OCI-M2 (cell line): ENCODE results near the gene ARHGEF12.

Experiments
- DNase-seq: peaks from one replicate; lab custom pipeline; 2025; ENCODE audit not compliant: unreplicated experiment; lab: John Stamatoyannopoulos, UW

The ARHGEF12 gene

DNA sequence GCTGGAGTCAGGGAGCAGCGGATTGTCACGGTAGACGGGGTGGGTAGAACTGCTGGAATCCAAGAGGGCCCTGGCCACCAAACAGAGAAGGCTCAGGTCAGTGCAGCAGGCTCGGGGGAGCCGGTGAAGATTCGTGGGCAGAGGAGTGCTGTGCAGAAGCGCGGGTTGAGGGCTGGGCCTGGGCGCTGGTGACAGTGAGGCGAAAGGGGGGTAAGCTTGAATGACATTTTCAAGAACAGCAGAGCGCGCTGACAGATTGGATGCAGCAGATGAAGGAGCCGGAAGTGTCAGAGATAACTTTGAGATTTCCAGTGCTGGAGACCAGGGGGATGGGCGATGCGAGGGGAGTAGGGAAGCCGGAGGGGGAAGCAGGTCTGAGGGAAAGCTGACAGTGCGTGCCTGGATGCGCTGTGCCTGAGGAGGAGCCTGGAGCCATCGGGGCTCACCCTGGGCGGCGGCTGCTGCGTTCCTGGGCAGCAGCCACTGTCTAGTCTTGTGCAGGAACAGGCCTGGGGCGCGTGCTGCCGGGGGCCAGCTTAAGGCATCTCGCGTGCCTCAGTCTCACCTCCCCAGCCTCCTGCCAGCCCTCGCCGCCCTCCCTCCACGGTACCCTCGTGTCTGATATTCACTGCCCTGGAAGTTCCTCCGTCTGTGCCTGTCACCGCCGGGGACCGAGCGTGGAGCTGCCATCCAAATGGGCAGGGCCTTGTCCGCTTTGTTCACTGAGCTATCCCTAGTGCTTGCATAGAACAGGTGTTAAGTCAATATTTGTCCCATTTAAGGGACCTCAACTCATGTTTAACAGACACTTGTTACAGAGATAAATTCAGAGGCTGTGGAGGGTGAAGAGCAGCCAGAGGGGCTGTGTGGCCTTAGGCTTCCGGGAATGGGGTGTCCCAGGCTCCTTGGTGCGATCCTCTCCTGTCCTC lies 180.5 kb downstream of the ARHGEF12 start:
- no peak for DNase-seq

DNA sequence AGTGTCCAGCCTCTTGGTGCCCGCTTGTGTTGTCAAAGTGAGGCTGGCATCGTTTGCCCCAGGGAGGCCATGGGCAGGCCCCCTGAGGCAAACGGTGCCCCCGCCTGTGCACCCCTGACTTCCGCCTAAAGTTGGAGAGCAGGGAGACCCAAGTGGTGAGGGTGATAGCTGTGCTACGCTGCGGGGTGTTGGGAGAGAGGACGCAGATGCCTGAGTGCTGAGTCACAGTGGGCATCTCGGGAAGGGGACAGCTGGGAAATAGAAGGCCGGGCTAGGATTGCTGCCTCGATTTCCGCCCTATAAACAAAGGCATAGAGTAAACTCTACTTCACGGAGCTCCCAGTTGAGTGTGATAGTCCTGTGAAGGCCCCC lies 181.2 kb downstream of the ARHGEF12 start:
- DNase-seq, result no peak

DNA sequence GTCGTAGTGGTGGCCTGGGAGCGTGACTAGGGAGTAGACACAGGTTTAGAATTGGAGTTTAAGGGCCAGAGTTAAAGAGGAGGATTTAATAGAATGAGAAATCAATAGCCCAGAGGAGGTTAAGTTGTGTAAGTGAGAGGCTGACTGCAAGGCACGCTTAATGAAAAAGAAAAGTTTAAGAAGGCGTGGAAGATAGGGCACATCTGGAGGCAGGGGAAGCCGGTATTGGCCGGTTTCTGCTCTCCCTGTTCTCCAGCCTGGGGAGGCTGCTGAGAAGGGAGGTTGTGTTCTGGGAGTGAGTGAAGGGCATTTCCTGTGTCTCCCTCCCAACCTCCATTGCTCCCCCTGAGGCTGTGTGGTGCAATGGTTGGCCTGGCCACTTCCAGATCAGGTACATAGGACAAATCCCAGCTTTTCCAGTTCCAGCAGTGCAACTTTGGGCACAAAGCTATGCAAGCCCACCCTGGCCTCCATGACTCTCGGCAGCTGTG lies 181.6 kb downstream of the ARHGEF12 start:
- DNase-seq, result no peak

DNA sequence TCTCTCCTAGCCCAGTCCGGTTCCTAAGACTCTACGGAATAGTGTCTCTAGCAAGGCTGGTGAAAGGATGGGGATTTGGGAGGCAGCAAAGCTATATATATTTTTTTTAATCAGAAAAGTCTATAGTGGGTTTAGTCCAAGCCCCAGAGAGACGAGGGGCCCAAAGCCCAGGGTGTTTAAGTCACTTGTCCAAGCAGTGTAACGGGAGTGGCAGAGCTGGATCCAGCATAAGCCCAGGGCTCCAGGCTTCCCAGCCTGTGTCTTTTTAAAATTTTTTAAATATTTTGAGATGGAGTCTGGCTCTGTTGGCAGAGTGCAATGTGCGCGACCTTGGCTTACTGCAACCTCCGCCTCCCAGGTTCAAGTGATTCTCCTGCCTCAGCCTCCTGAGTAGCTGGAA lies 182.1 kb downstream of the ARHGEF12 start:
- DNase-seq, result no peak

DNA sequence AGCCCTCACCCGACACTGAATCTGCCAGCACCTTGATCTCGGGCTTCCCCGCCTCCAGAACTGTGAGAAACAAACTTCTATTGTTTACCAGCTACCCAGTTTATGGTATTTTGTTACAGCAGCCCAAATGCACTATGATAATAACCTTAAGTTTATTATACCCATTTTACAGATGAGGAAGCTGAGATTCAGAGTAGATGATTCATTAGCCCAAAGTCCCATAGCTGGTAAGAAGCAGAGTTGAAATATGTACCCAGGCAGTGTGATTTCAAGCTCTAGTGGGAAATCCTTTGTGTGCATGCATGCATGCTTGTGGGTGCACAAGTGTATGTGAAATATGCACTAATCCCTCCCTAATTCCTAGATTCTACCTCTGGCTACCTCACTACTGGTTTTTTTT lies 183.3 kb downstream of the ARHGEF12 start:
- no peak for DNase-seq

- no peak for DNase-seq
Observed at GRCh38 chr11:120520091-120520822, 184.0 kb downstream of the ARHGEF12 start.

DNA sequence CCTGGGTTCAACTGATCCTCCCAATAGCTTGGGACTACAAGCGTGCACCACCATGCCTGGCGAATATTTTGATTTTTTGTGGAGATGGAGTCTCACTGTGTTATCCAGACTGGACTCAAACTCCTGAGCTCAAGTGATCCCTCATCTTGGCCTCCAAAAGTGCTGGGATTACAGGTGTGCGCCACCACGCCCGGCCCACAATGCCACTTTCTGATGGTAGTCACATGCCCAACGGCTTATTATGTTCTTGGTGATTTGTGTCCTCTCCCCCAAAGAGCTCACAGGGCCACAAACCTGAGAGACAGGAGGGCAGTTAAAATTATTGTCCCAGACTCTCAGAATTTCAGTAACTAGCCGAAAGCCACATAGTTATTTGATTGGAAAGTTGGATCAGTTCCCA lies 185.0 kb downstream of the ARHGEF12 start:
- no peak for DNase-seq

DNA sequence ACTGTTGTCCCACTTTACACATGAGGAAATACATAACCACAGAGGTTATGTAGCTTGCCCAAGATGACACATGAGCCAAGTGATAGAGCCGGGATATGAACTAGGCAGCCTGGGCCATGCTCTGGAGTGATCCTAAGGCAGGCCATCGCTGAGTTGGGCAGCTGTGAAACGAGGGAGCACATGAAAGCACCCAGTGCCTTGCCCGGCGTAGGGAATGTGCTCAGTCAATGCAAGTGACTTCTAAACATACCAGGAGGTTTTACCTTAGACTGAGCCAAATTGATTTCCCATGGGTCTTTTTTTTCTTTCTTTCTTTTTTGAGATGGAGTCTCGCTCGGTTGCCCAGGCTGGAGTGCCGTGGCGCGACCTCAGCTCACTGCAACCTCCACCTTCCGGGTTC lies 185.8 kb downstream of the ARHGEF12 start:
- DNase-seq, result no peak

DNA sequence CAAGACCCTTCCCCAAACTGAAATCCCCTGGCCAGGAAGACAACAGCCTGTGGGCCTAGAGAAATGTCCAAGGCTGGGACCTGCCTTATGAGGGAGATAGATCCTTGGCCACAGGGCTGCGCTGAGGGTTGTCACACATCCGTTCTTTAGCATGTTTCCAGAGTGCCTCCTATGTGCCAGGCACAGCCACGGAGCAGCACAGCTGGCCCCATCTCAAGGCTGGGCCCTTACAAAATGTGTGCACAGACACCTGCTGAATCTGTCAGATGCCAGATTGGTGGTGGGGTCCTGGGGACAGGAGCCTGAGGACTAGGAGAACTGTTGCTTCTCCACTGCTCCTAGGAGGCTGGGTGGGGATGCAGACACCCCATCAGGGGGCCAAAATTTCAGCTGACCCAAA lies 186.5 kb downstream of the ARHGEF12 start:
- no peak for DNase-seq

DNA sequence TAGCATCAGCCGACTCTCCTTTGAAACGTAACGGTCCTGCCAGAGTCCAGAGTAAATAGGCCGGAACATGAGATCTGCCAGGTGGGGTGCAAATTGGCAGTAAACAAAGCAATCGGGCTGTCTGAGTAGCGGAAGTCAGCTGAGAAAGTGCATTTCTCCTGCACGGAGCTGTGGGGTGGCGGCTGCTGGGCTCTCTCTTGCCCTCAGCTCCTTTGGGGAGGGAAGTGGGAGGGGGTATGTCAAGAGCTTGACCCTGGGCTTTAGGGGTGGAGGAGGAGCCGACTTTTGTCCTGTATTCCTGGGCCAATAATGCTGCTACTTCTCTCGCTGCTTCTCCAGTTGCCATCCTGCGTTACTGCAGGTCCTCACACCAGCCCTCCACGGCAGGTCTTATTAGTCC lies 187.0 kb downstream of the ARHGEF12 start:
- no peak for DNase-seq

DNA sequence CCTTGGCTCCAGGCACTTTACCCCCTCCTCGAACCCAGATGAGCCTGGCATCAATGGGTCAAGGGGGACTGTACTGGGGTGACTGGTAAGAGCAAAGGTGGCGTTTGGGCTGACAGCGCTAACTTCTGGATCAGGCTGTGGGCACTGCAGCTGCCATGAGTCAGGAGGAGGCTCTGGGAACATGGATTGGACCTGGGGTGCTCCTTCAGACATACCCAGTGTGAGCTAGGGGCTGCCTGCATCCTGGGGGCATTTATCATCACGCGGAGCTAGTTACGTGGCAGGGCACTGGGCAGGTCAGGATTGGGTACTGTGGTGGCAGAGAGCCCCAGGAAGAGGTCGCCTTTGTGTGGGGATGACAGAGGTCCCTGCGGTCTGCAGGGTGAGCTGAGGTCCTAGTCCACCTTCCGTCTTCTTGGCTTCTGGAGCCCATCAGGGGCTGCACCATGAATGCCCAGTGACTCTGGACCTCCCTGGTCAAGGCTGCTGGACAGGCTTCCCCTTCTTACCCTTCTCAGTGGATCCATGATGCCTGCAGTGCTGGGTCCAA lies 188.4 kb downstream of the ARHGEF12 start:
- no peak for DNase-seq

DNA sequence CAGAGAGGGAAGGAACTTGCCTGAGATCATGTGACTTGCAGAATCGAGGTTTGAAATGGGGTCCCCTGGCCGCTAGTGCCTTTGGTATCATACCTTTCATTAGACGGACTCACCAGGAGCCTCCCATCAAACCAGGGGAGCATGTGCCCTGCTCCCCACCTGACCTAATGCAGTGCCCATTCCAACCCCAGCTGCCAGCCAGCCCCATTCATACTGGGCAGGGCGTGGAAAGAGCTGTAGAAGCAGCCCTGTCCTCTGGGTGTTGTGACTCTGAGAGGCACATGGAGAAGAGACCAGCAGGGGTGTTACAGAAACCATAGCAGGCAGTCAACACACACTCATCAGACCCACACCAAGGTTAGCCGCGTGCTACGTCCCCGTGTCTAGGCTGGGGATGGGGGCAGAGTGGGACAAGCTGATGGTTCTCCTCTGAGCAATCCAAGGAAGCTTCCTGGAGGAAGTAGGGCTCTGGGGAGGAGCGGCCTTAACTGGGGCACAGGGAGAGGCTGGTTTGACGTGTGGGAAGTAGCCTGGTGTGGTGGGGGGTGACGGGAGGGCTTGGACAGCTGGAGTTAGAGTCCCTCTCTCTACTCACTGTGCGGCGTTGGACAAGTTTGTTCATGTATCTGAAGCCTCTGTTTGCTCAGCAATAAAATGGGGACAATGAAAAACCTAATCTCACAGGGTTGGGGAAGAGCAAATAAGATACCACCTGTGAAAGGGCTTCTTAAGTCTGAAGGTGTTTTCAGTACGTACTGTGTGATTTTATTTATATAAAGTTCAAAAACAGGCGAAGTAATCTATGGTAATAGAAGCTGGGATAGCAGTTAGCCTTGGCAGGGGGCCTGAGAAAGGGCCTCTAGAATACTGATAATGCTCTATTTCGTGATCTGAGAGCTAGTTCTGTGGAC lies 189.3 kb downstream of the ARHGEF12 start:
- DNase-seq, result no peak

DNA sequence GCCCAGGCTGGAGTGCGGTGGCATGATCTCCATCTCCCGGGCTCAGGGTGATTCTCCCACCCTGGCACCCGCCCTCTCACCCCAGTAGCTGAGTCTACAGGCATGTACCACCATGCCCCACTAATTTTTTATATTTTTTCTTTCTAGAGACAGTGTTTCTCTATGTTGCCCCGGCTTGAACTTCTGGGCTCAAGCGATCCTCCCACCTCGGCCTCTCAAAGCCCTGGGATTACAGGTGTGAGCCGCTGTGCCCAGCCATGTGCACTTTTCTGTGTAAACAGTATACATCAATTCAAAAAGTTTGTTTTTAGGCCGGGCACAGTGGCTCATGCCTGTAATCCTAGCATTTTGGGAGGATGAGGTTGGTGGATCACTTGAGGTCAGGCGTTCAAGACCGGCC lies 190.0 kb downstream of the ARHGEF12 start:
- DNase-seq, result no peak

DNA sequence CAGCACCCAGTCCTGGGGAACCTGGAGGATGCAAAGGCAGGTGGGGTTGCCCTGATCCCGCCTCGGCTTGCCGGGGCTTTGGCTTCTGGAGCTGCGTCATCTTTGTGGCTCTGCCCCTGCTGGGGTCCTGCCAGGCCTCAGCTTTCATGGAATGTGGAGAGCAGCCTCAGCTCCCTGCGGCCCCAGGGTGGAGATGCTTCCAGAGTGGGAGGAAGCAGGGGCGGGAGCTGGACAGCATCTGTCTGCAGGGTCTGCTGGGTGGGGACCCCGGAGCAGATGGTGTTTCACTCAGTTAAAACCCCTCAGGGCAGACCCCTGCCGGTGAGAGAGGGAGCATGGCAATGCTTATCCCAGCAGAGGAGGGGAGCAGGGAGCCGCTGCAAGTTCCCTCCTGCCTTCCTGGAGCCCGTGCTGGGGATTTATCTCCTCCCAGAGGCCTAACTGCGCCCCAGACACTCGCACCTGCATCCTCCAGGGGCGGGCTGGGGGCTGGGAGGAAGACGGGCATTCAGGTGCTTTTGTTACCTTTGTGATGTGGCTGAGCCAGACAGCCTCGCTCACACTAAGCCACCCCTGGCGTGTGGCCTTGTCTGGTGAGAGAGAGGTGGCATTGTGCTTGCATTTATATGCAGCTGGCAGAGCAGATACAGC lies 191.0 kb downstream of the ARHGEF12 start:
- DNase-seq, result no peak

GRCh38 chr11:120528749-120529148 lies 192.5 kb downstream of the ARHGEF12 start:
- DNase-seq, result no peak

- no peak for DNase-seq
Observed at GRCh38 chr11:120529214-120529613, 193.0 kb downstream of the ARHGEF12 start.

- DNase-seq, result no peak
Observed at GRCh38 chr11:120529911-120530310, 193.7 kb downstream of the ARHGEF12 start.

GRCh38 chr11:120532082-120532831 lies 196.0 kb downstream of the ARHGEF12 start:
- DNase-seq, result no peak

- DNase-seq, result no peak
Observed at GRCh38 chr11:120532832-120533196, 196.6 kb downstream of the ARHGEF12 start.
